Measurements from ENCODE around the gene FLNB.

Gene FLNB

DNA sequence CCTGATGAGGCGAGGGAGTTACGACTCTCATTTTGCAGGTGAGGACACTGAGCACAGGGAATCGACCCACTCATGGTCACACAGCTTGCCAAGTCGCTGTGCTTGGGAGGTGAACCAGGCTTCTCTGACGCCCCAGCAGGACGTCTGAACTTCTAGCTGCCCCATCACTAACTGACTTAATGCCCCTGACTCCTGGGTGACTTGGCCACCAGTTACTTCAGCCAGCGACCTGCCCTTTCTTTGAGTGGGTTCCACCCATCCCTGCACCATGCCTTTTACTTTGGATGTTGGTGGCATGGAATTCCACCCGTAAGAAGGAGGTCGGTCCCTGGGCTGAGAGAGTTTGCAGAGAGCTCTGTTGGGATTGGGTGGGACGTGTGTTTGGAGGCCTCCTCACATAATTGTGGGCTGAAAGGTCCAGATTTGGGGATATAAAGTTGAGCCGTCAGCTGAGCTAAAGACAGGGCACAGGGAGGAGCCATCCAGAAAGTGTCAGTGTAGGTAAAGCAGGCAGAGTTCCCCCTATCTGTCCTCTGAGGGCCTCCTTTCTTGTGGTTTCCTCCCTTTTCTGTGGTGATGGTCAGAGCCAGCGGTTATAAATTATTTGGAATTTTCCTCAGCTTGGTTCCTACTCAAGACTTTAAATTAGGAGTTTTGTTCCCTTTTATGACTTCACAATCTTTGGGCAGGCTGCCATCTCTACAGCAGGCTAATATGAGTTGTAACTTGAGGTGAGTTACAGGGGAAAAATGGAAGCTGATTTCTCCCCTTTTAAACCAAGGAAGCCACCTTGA, 55.0 kb downstream of the FLNB start:
- TF ChIP-seq, protein P1, sequence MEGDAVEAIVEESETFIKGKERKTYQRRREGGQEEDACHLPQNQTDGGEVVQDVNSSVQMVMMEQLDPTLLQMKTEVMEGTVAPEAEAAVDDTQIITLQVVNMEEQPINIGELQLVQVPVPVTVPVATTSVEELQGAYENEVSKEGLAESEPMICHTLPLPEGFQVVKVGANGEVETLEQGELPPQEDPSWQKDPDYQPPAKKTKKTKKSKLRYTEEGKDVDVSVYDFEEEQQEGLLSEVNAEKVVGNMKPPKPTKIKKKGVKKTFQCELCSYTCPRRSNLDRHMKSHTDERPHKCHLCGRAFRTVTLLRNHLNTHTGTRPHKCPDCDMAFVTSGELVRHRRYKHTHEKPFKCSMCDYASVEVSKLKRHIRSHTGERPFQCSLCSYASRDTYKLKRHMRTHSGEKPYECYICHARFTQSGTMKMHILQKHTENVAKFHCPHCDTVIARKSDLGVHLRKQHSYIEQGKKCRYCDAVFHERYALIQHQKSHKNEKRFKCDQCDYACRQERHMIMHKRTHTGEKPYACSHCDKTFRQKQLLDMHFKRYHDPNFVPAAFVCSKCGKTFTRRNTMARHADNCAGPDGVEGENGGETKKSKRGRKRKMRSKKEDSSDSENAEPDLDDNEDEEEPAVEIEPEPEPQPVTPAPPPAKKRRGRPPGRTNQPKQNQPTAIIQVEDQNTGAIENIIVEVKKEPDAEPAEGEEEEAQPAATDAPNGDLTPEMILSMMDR (conservative IDR thresholded peaks at IDR 0.05), result no peak
- H3K27ac ChIP-seq, result no peak overlapping the region

DNA sequence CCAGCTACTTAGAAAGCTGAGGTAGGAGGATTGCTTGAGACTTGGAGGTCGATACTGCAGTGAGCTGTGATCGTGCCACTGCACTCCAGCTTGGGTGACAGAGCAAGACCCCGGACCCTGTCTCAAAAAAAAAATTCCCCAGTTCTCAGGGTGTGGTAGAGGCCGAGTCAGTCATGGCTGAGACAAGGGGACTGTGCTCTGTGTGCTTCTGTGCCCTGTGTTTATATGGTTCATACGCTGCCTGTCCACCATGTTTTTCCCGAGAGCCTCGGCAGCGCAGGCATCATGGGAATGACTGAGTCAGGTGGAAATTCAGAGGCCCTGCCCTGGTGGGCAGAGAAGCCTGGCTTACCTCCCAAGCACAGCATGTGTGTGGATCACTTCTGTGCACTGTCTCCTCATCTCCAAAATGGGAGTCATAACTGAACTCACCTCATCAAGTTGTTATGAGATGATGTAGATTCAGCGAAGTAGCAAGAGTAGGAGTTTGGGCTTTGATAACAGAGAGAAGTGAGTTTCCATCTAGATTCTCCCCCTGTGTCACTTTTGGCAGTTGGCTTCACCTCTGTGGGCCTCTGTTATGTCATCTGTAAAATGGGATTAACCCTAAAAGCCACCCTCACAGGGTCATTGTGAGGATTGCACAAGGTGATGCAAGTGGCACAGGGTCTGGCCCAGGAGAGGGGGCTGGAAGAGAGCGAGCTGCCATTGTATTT, 56.9 kb downstream of the FLNB start:
- no peak overlapping the region for H3K27ac ChIP-seq
- TF ChIP-seq, protein P1 (conservative IDR thresholded peaks at IDR 0.05), result no peak

DNA sequence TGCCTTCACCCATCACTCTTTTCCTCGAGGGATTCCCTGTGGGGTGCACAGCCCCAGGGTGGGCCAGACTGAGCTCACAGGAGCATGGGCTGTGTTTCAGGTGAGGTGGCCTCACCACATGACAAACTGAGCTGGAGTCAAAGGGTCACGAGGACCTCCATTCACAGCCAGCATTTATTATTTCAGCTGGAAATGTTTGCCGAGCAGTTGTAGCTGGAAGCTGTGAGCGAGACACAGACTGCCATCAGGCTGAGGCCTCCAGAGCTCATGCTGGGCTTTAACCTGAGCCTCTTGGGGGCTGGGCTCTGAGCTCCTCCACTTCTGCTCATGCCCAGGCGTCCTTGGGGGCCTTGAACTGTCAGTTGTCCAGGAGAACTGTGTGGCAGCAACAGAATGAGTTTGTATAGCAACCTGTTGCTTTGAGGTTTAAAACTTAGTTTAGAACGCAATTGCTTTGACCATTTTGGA, 57.5 kb downstream of the FLNB start:
- TF ChIP-seq, protein P1 (conservative IDR thresholded peaks at IDR 0.05), result no peak
- no peak overlapping the region for H3K27ac ChIP-seq

DNA sequence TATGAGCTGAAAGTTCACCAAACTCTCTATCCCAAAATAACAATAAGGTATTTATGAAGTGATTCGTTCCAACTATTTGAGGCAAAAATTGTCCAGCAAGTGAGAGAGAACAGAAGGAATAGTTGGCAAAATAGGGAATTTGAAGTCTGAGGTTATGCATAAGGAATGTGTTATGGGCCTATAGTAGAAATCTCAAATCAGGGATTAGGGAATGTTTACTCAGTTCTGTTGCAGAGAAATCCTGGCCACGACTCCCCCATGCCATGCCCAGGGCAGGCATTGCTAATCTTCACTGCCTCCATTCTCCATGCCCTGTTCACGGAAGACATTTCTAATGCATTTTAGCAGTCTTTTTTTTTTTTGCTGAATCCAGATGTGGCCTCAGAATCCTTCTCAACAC, 58.6 kb downstream of the FLNB start:
- TF ChIP-seq, protein P1 (conservative IDR thresholded peaks at IDR 0.05), result no peak
- H3K27ac ChIP-seq, result no peak overlapping the region

DNA sequence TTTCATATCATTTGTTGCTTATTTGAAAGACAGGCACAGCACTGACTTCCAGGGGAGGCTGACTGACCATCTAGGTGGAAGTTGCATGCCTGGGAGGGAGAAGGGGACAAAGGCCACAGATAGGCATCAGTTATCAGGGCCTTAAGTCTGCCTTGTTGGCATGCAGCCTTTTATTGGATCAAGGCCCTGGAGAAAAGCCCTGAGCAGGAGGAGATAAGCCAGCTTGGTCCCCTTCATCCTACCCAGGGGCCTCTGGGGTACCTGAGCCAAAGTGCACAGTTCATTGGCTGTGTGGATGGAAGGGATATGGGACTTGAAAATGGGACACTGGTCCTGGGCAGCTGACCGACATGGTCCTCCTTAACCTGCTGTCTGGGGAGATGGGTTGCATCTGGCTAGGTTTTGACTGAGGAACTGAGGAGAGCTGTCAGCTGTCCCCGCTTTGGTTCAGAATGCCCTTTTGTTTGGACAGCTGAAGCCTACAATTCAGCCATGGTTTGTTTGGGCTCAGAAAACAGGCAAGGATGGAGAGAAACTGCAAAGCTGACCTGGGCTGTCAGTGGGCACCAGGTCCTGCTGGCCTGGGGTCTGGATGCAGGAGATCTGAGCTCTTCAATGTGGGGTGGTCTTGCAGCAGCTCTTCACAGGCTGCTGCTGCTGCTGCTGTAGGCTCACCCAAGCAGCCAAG, 60.0 kb downstream of the FLNB start:
- TF ChIP-seq, protein P1 (conservative IDR thresholded peaks at IDR 0.05), result no peak
- peak overlapping the region; percentile 28; the same call in 1 of the 2 replicates for H3K27ac ChIP-seq

DNA sequence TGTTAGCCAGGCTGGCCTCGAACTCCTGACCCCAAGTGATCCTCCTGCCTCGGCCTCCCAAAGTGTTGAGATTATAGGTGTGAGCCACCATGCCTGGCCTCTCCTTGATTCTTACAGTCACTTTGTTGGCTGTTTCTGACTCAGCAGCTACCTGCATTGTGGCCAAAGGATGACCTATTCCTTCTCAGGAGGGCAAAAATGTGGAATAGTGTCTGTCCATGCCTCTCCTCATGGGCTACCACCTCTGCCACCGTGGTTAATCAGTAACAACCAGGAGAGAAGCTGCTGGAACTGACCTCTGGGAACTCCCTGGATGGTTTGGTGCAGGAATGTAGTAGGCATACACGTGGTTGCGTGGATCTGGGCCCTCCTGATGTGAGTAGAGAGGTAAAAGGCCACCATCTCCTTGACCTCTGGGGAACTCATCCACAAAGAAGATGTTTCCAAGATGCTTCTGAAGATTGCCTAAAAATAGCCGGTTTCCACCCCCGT, 63.3 kb downstream of the FLNB start:
- TF ChIP-seq, protein P1 (conservative IDR thresholded peaks at IDR 0.05), result no peak
- no peak overlapping the region for H3K27ac ChIP-seq

Measured in VCaP (cell line).